Stimulated activated CD4-positive, alpha-beta T cell treated with anti-CD3 and anti-CD28 coated beads, Interleukin-1b, Interleukin-23, amount 100 ng/mL, for 24 hours (primary cell): Measurements from ENCODE around the gene NPIPA1.
A peak's percentile ranks its signal among the peaks of the same experiment; 100 is the strongest.
"Not testable (repeated sequence)": the region's sequence is repeated elsewhere in the genome, so short reads cannot be mapped to it uniquely, and the experiment has no call there.

ENCODE experiments used
- DNase-seq, 4 experiments: peaks; one replicate each; pipeline ENCODE4 v3.0.0-alpha.2; 2020; ENCODE audit warnings: low read depth in 4 of 4, low spot score in 1 of 4

The NPIPA1 gene

DNA sequence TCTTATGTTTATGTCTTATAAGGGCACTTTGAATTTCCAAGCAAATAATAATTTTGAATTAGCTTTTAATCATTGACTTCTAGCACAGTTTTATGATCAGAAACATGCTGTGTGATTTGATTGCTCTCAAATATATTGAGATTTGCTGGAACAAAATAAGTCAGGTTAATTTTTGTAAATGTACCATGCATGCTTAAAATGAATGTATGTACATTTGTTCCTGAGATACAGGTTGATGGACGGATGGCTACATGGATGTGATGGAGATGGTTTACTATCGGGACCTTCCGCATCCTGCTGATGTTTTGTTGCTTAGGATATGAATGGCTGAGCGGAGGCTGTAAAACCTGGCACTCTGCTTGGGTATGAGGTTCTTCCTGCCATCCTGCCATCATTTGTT lies at the start of gene NPIPA1:
Gene NPIPA1, plus strand, starts transcription at position 301 of the 400 bp plus-strand sequence. Its CDS starts 0 bp downstream, at position 301.
- DNase-seq = not testable (repeated sequence)

DNA sequence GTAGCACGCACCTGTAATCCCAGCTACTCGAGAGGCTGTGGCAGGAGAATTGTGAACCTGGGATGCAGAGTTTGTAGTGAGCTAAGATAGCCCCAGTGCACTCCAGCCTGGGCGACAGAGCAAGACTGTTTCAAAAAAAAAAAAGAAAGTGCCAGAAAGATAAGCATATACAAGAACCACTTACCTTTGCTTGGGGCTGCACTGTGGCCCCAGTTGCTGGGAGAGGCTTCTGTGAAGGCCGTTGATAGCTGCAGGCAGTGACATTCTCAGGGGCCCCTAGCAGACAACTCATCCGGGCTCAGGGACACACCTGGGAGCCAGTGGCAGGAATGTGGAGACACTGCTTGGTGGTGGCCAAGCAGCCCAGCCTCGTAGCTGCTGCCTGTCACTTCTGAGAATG lies 45.1 kb upstream of the NPIPA1 start:
- not testable (repeated sequence) for DNase-seq

GRCh38 chr16:14895382-14895781 lies 41.9 kb upstream of the NPIPA1 start:
- DNase-seq = not testable (repeated sequence)

DNA sequence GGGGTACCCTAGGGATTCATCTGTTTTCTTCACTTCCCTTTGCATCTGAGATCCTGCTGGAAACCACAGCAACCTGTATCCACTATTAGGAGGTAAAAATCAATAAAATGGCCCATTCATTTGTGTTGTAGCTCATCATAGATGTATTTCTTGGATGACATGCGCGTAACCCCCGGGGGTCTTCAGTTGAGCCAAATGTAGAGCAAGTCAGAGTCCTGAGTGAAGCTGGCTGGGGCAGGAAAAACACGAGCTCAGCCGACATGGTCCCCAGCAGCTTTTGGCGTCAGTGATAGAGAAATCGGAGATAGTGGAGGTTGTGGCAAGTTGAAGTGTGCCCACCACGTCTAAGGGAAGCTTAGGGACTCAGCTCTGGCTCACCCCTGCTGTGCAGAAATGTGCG lies 41.2 kb upstream of the NPIPA1 start:
- not testable (repeated sequence) for DNase-seq

GRCh38 chr16:14897006-14897664 lies 40.1 kb upstream of the NPIPA1 start:
- DNase-seq = not testable (repeated sequence)

GRCh38 chr16:14898162-14898561 lies 39.1 kb upstream of the NPIPA1 start:
- DNase-seq = not testable (repeated sequence)

DNA sequence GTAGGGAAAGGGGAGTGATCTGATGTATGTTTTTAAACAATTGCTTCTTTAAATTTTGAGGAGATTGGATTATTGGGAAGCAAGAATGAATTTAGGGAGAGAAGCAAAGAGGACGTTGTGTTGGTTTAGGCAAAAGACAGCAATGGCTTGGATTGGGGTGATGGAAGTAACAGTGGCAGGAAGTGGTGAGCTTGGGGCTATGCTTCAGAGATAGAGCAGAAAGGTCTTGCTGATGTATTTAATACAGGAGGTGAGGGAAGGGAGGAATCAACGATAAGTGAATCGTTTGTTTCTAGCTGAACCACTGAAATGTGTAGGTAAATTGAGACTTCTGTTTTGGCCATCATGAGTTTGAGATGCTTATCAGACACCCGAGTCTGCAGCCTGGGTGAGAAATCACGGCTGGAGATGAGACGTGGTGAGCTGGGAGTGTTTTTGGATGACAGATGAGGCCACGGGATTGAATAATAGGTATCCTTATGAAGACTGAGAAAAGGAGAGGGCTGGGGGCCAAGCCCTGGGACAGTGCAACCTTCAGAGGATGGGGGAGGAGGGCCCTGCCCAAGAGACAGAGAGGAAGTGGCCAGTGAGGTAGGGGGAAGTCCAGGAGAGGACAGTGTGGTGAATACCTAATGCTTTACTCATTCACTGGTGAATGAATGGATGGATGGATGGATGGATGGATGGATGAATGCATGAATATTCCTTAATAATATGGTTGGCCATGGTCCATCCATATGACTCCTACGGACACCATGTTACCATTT lies 33.9 kb upstream of the NPIPA1 start:
- not testable (repeated sequence) for DNase-seq

- not testable (repeated sequence) for DNase-seq
Measured at GRCh38 chr16:14909744-14910143, 27.5 kb upstream of the NPIPA1 start.

- not testable (repeated sequence) for DNase-seq
Measured at GRCh38 chr16:14910833-14911629, 26.2 kb upstream of the NPIPA1 start.

DNA sequence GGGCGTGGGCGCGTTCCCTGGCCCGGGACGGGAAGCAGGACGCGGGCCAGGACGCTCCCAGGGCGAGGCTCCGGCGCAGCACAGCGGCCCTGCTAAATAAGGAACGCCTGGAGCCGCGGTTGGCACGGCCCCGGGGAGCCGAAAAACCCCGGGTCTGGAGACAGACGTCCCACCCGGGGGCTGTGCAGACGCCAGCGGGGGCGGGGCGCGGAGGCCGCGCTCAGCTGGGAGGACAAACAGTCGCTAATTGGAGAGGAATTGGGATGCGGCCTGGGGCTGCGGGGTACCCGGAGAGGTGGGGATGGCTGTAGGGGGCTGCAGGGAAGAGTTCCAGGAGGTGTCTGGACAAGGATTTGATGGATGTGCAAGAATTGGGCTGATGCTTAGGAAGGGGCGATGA lies 25.3 kb upstream of the NPIPA1 start:
- DNase-seq = peak in 2 of 4 experiments; percentile 23 to 34

GRCh38 chr16:14912588-14912987 lies 24.7 kb upstream of the NPIPA1 start:
- DNase-seq = not testable (repeated sequence)

- not testable (repeated sequence) for DNase-seq
Measured at GRCh38 chr16:14918504-14918903, 18.7 kb upstream of the NPIPA1 start.

DNA sequence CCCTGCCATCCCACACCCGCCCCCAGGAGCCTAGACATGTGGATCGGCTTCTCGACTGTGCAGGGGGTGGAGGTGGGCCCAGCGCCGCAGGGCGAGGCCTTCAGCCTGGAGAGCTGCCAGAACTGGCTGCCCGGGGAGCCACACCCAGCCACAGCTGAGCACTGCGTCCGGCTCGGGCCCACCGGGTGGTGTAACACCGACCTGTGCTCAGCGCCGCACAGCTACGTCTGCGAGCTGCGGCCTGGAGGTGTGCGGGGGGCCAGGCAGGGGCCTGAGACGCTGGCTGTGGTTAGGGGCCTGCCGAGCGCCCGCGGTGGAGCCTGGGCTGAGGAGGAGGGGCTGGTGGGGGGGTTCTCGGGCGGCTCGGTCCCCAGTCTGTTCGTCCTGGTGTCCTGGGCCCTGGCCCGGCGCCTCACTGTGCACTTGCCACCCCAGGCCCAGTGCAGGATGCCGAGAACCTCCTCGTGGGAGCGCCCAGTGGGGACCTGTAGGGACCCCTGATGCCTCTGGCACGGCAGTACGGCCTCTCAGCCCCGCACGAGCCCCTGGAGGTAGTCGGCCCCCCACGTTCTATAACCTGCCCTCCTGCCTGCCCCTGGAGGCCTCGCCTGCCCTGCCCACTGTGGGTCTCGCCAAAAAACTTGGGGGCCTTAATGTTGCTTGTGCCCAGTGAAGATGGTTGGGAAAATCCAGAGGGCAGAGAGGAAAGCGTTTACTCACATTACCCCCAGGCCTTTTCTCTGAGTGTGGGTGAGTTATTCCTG lies 17.2 kb upstream of the NPIPA1 start:
- not testable (repeated sequence) for DNase-seq

DNA sequence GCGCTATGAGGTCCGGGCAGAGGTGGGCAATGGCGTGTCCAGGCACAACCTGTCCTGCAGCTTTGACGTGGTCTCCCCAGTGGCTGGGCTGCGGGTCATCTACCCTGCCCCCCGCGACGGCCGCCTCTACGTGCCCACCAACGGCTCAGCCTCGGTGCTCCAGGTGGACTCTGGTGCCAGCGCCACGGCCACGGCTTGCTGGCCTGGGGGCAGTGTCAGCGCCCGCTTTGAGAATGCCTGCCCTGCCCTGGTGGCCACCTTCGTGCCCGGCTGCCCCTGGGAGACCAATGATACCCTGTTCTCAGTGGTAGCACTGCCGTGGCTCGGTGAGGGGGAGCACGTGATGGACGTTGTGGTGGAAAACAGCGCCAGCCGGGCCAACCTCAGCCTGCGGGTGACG lies 15.0 kb upstream of the NPIPA1 start:
- not testable (repeated sequence) for DNase-seq

GRCh38 chr16:14922968-14923367 lies 14.3 kb upstream of the NPIPA1 start:
- DNase-seq = not testable (repeated sequence)

GRCh38 chr16:14923394-14924088 lies 13.7 kb upstream of the NPIPA1 start:
- DNase-seq = not testable (repeated sequence)

DNA sequence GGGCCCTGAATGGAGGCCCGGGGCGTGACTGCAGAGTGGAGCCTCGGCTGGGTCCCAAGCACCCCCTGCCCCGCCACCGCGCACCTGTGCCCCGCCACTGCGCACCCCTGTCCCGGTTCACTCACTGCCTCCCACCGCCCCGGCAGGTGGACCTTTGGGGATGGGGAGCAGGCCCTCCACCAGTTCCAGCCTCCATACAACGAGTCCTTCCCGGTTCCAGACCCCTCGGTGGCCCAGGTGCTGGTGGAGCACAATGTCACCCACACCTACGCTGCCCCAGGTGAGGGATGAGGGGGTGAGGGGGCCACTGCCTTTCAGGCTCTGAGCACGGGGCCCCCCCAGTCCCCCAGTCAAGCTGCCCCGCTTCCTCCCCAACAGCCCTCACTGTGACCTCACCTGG lies 12.9 kb upstream of the NPIPA1 start:
- DNase-seq = not testable (repeated sequence)

DNA sequence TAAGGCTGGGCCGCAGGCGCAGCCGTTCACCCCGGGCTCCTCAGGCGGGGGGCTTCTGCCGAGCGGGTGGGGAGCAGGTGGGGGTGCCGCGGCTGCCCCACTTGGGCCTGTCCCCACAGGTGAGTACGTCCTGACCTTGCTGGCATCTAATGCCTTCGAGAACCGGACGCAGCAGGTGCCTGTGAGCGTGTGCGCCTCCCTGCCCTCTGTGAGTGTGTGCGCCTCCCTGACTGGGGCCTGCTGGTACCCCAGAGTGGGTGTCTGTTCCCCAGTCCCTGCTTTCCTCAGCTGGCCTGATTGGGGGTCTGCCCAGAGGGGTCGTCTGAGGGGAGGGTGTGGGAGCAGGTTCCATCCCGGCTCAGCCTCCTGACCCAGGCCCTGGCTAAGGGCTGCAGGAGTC lies 12.3 kb upstream of the NPIPA1 start:
- DNase-seq = not testable (repeated sequence)

GRCh38 chr16:14928064-14928714 lies 9.1 kb upstream of the NPIPA1 start:
- DNase-seq = not testable (repeated sequence)

DNA sequence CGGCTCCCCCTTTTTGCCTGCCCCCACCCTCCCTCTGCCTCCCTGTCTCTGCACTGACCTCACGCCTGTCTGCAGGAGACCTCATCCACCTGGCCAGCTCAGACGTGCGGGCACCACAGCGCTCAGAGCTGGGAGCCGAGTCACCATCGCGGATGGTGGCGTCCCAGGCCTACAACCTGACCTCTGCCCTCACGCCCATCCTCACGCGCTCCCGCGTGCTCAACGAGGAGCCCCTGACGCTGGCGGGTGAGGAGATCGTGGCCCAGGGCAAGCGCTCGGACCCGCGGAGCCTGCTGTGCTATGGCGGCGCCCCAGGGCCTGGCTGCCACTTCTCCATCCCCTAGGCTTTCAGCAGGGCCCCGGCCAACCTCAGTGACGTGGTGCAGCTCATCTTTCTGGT lies 8.1 kb upstream of the NPIPA1 start:
- DNase-seq = not testable (repeated sequence)
